KOPT-K1 (cell line): ENCODE data around the gene FOCAD.

Experiments
- H3K27ac ChIP-seq: fragments of 200-600 bp; sonication (generic); 2 replicates; pipeline ENCODE4 v1.5.1; 2016; ENCODE audit warnings: antibody characterized with exemption, mild to moderate bottlenecking, low read depth, low read length; ENCODE audit not compliant: poor library complexity, severe bottlenecking
- H3K36me3 ChIP-seq: fragments of 200-600 bp; sonication (generic); 2 replicates; pipeline ENCODE4 v1.5.1; 2017; ENCODE audit warnings: antibody characterized with exemption, mild to moderate bottlenecking, low read length, moderate library complexity; ENCODE audit not compliant: insufficient read depth
- H3K9me3 ChIP-seq: fragments of 200-600 bp; sonication (generic); 2 replicates; pipeline ENCODE4 v1.5.1; 2017; ENCODE audit warnings: antibody characterized with exemption, low read length, mild to moderate bottlenecking; ENCODE audit not compliant: insufficient read depth, poor library complexity, severe bottlenecking

FOCAD gene

GRCh38 chr9:20694248-20694647 is 10.2 kb downstream of the FOCAD start:
- H3K36me3 ChIP-seq = no peaks in the 10 kb centered on the region
- H3K9me3 ChIP-seq = no peaks in the 10 kb centered on the region
- no peak overlapping the region for H3K27ac ChIP-seq

GRCh38 chr9:20697021-20697719 is 13.1 kb downstream of the FOCAD start:
- Histone ChIP-seq H3K36me3 (no peaks in the 10 kb centered on the region), H3K9me3 (no peaks in the 10 kb centered on the region), H3K27ac (no peak overlapping the region)

GRCh38 chr9:20698782-20699181 is 14.7 kb downstream of the FOCAD start:
- no peak overlapping the region for H3K27ac ChIP-seq
- H3K9me3 ChIP-seq = no peaks in the 10 kb centered on the region
- no peaks in the 10 kb centered on the region for H3K36me3 ChIP-seq

- H3K9me3 ChIP-seq = no peaks in the 10 kb centered on the region
- no peak overlapping the region for H3K27ac ChIP-seq
- no peaks in the 10 kb centered on the region for H3K36me3 ChIP-seq
Observed at GRCh38 chr9:20701060-20701459, 17.0 kb downstream of the FOCAD start.

GRCh38 chr9:20702570-20702969 is 18.5 kb downstream of the FOCAD start:
- no peaks in the 10 kb centered on the region for H3K36me3 ChIP-seq
- no peaks in the 10 kb centered on the region for H3K9me3 ChIP-seq
- no peak overlapping the region for H3K27ac ChIP-seq

GRCh38 chr9:20703146-20703545 is 19.1 kb downstream of the FOCAD start:
- Histone ChIP-seq H3K9me3 (no peaks in the 10 kb centered on the region), H3K27ac (no peak overlapping the region), H3K36me3 (no peaks in the 10 kb centered on the region)

GRCh38 chr9:20707708-20708107 is 23.6 kb downstream of the FOCAD start:
- no peaks in the 10 kb centered on the region for H3K9me3 ChIP-seq
- no peak overlapping the region for H3K27ac ChIP-seq
- no peaks in the 10 kb centered on the region for H3K36me3 ChIP-seq

GRCh38 chr9:20713172-20713571 is 29.1 kb downstream of the FOCAD start:
- H3K27ac ChIP-seq = no peak overlapping the region
- no peaks in the 10 kb centered on the region for H3K36me3 ChIP-seq
- H3K9me3 ChIP-seq = no peaks in the 10 kb centered on the region

GRCh38 chr9:20714442-20715415 is 30.7 kb downstream of the FOCAD start:
- H3K27ac ChIP-seq = no peak overlapping the region
- no peaks in the 10 kb centered on the region for H3K9me3 ChIP-seq
- no peaks in the 10 kb centered on the region for H3K36me3 ChIP-seq

GRCh38 chr9:20722221-20722620 is 38.2 kb downstream of the FOCAD start:
- Histone ChIP-seq H3K36me3 (0 out of 2 replicates have a peak, but pooled peaks cover 8% of the 10 kb centered on the region), H3K27ac (no peak overlapping the region), H3K9me3 (no peaks in the 10 kb centered on the region)

- Histone ChIP-seq H3K9me3 (no peaks in the 10 kb centered on the region), H3K36me3 (0 out of 2 replicates have a peak, but pooled peaks cover 1% of the 10 kb centered on the region), H3K27ac (no peak overlapping the region)
Observed at GRCh38 chr9:20725675-20726074, 41.6 kb downstream of the FOCAD start.

- Histone ChIP-seq H3K9me3 (no peaks in the 10 kb centered on the region), H3K36me3 (no peaks in the 10 kb centered on the region), H3K27ac (no peak overlapping the region)
Observed at GRCh38 chr9:20726144-20726543, 42.1 kb downstream of the FOCAD start.

- Histone ChIP-seq H3K27ac (no peak overlapping the region), H3K9me3 (no peaks in the 10 kb centered on the region), H3K36me3 (no peaks in the 10 kb centered on the region)
Observed at GRCh38 chr9:20728493-20729220, 44.6 kb downstream of the FOCAD start.

GRCh38 chr9:20729523-20729922 is 45.5 kb downstream of the FOCAD start:
- Histone ChIP-seq H3K27ac (no peak overlapping the region), H3K9me3 (no peaks in the 10 kb centered on the region), H3K36me3 (no peaks in the 10 kb centered on the region)

- Histone ChIP-seq H3K36me3 (no peaks in the 10 kb centered on the region), H3K27ac (no peak overlapping the region), H3K9me3 (no peaks in the 10 kb centered on the region)
Observed at GRCh38 chr9:20732118-20732517, 48.1 kb downstream of the FOCAD start.
